Spleen (tissue), 7 donors: ENCODE data around the gene C5.

Source experiments
- POLR2A ChIP-seq, 3 donors: fragments of 450-650 bp; IDR thresholded peaks; one replicate each; pipeline ENCODE4 v1.5.1; 2017; ENCODE audit warnings: antibody characterized with exemption in 3 of 3, mild to moderate bottlenecking in 1 of 3
- TF ChIP-seq, protein P1 (sequence below), 11 experiments: fragments of 200-600 bp in 7 of 11; fragments of 450-650 bp in 4 of 11; sonication (generic) in 4 of 11; IDR thresholded peaks in 8 of 11; conservative IDR thresholded peaks in 3 of 11; 1 replicate in 7 of 11; 2 replicates in 4 of 11; pipeline versions ENCODE4 v1.4.0 to v1.8.0; 2016 to 2021; ENCODE audit warnings: antibody characterized with exemption in 11 of 11, inconsistent platforms in 4 of 11, mild to moderate bottlenecking in 1 of 11
- donor health status: DM: no; HTN: no; CAD: no; lungs with moderate emphysema.
- donor health status: DM: no; HTN: no; CAD: no.
- donor health status: DM: no; HTN: no; CAD: no.

DNA sequence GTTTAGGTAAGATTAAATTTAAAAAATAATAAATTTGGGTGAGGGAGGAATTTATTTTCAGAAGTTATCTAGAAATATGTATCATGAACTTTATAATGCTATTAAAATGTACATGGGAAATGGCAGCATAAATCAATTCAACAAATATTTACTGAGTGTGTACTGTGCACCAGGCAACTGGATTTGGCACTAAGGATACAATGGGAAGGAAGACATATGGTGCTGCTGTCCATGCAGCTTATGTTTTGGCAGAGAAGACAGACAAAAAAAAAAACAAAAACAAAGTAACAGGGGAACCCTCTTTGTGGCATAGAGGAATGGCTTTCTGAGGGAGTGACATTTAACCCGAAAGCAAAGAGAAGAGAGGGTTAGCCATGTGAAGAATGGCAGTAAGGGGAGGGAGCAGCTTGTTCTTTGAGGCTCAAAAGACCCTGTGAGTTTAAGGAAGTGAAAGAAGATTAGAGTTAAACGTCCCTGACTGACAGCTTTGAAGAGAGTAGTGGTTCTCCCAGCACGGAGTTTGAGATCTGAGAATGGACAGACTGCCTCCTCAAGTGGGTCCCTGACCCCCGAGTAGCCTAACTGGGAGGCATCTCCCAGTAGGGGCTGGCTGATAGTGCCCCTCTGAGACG lies 48.6 kb upstream of the C5 start:
- TF ChIP-seq, protein P1, sequence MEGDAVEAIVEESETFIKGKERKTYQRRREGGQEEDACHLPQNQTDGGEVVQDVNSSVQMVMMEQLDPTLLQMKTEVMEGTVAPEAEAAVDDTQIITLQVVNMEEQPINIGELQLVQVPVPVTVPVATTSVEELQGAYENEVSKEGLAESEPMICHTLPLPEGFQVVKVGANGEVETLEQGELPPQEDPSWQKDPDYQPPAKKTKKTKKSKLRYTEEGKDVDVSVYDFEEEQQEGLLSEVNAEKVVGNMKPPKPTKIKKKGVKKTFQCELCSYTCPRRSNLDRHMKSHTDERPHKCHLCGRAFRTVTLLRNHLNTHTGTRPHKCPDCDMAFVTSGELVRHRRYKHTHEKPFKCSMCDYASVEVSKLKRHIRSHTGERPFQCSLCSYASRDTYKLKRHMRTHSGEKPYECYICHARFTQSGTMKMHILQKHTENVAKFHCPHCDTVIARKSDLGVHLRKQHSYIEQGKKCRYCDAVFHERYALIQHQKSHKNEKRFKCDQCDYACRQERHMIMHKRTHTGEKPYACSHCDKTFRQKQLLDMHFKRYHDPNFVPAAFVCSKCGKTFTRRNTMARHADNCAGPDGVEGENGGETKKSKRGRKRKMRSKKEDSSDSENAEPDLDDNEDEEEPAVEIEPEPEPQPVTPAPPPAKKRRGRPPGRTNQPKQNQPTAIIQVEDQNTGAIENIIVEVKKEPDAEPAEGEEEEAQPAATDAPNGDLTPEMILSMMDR (IDR thresholded peaks at IDR 0.05 in 8 of 11, conservative IDR thresholded peaks at IDR 0.05 in 3 of 11): no peak
- no peak for TF ChIP-seq POLR2A (IDR thresholded peaks at IDR 0.05)
